Liver (tissue), 9 donors: ENCODE results near the gene SKI. TPM values are rescaled to one million over a fixed set of nuclear protein-coding genes. Genes with fewer than 3 reads are reported as not detected.

Experiments
- DNase-seq: peaks from one replicate; pipeline ENCODE4 v3.0.0-alpha.2; 2017; ENCODE audit warnings: low spot score
- H3K27ac ChIP-seq, 2 donors: one replicate each; pipeline ENCODE4 v1.7.0; 2013; ENCODE audit warnings: inconsistent platforms in 2 of 2, low read length in 2 of 2, control low read depth in 1 of 2, low read depth in 1 of 2, mild to moderate bottlenecking in 1 of 2
- H3K27me3 ChIP-seq, 4 donors: one replicate each; pipeline versions ENCODE4 v1.6.1 to v1.7.0; 2013; ENCODE audit warnings: low read length in 3 of 4, inconsistent platforms in 1 of 4, mild to moderate bottlenecking in 1 of 4, moderate library complexity in 1 of 4; ENCODE audit not compliant: control insufficient read depth in 4 of 4, insufficient read depth in 4 of 4
- H3K36me3 ChIP-seq, 4 donors: one replicate each; pipeline versions ENCODE4 v1.6.1 to v1.7.0; 2013; ENCODE audit warnings: low read length in 3 of 4, mild to moderate bottlenecking in 3 of 4, low read depth in 1 of 4, moderate library complexity in 1 of 4; ENCODE audit not compliant: control insufficient read depth in 4 of 4, insufficient read depth in 3 of 4
- H3K4me1 ChIP-seq, 4 donors: one replicate each; pipeline versions ENCODE4 v1.6.1 to v1.7.0; 2013; ENCODE audit warnings: low read length in 3 of 4, mild to moderate bottlenecking in 3 of 4, moderate library complexity in 1 of 4; ENCODE audit not compliant: control insufficient read depth in 4 of 4, insufficient read depth in 4 of 4
- H3K4me3 ChIP-seq, 3 donors: one replicate each; pipeline versions ENCODE4 v1.6.1 to v1.7.0; 2013; ENCODE audit warnings: low read length in 3 of 3, control low read depth in 1 of 3, low read depth in 1 of 3, mild to moderate bottlenecking in 1 of 3
- H3K9ac ChIP-seq, 2 donors: one replicate each; pipeline ENCODE4 v1.7.0; 2013; ENCODE audit warnings: low read length in 2 of 2, mild to moderate bottlenecking in 2 of 2, moderate library complexity in 2 of 2, control low read depth in 1 of 2, low read depth in 1 of 2
- H3K9me3 ChIP-seq, 4 donors: one replicate each; pipeline versions ENCODE4 v1.6.1 to v1.7.0; 2013; ENCODE audit warnings: low read length in 3 of 4; ENCODE audit not compliant: control insufficient read depth in 4 of 4
- EGR1 ChIP-seq, 2 donors: IDR thresholded peaks; 2 replicates each; pipeline ENCODE4 v1.6.1; 2016 to 2018; ENCODE audit warnings: antibody characterized with exemption in 2 of 2, low read depth in 2 of 2
- FOXA1 ChIP-seq: IDR thresholded peaks from 2 replicates; pipeline ENCODE4 v1.6.1; 2016; ENCODE audit warnings: antibody characterized with exemption
- FOXA2 ChIP-seq: IDR thresholded peaks from 2 replicates; pipeline ENCODE4 v1.6.1; 2016; ENCODE audit warnings: antibody characterized with exemption
- GABPA ChIP-seq, 2 donors: IDR thresholded peaks in 1 of 2; conservative IDR thresholded peaks in 1 of 2; 2 replicates each; pipeline ENCODE4 v1.6.1; 2016; ENCODE audit warnings: antibody characterized with exemption in 2 of 2, mild to moderate bottlenecking in 1 of 2, moderate library complexity in 1 of 2
- HNF4A ChIP-seq, 2 donors: conservative IDR thresholded peaks; 2 replicates each; pipeline ENCODE4 v1.6.1; 2016; ENCODE audit warnings: antibody characterized with exemption in 2 of 2, mild to moderate bottlenecking in 2 of 2
- JUND ChIP-seq, 2 donors: IDR thresholded peaks; 2 replicates each; pipeline ENCODE4 v1.6.1; 2016; ENCODE audit warnings: antibody characterized with exemption in 2 of 2
- NR2F2 ChIP-seq: IDR thresholded peaks from 2 replicates; pipeline ENCODE4 v1.6.1; 2016; ENCODE audit warnings: antibody characterized with exemption
- RAD21 ChIP-seq, 2 donors: IDR thresholded peaks; 2 replicates each; pipeline ENCODE4 v1.6.1; 2016; ENCODE audit warnings: antibody characterized with exemption in 2 of 2, mild to moderate bottlenecking in 2 of 2
- RXRA ChIP-seq, 2 donors: IDR thresholded peaks; 2 replicates each; pipeline ENCODE4 v1.6.1; 2017 to 2018; ENCODE audit warnings: antibody characterized with exemption in 2 of 2, mild to moderate bottlenecking in 1 of 2
- SP1 ChIP-seq: IDR thresholded peaks from 2 replicates; pipeline ENCODE4 v1.6.1; 2018; ENCODE audit warnings: antibody characterized with exemption, mild to moderate bottlenecking
- TAF1 ChIP-seq: conservative IDR thresholded peaks from 2 replicates; pipeline ENCODE4 v1.6.1; 2016; ENCODE audit warnings: antibody characterized with exemption, mild to moderate bottlenecking
- YY1 ChIP-seq: IDR thresholded peaks from 2 replicates; pipeline ENCODE4 v1.6.1; 2016; ENCODE audit warnings: antibody characterized with exemption, mild to moderate bottlenecking
- WGBS: extraction: QIAGEN DNeasy Blood & Tissue Kit; methylation state at CpG from one replicate; pipeline ENCODE4 v1.1.7; 2013; 5-methylcytosine and 5-hydroxymethylcytosine counted together
- polyA plus RNA-seq, 2 donors: library from polyadenylated mRNA; stranded (reverse) in 1 of 2; unstranded in 1 of 2; fragments of 200-250 nt in 1 of 2; fragments of >200 nt in 1 of 2; fragmentation: Nextera tagmentation in 1 of 2; extraction: Ambion mirVana in 1 of 2; gene quantifications; one replicate each; pipeline versions ENCODE4 v1.2.1 to v1.2.3, GENCODE V29; 2013 to 2015
- total RNA-seq, 2 donors: library from RNA; depleted of rRNA; stranded (reverse); fragments of >200 nt; gene quantifications; one replicate each; pipeline ENCODE4 v1.2.3, GENCODE V29; 2014
- TF ChIP-seq, protein P1 (sequence below): IDR thresholded peaks from 2 replicates; pipeline ENCODE4 v1.6.1; 2016; ENCODE audit warnings: antibody characterized with exemption
- TF ChIP-seq, protein P2 (sequence below): IDR thresholded peaks from 2 replicates; pipeline ENCODE4 v1.6.1; 2016; ENCODE audit warnings: antibody characterized with exemption, mild to moderate bottlenecking
- TF ChIP-seq, protein P3 (sequence below): IDR thresholded peaks from 2 replicates; pipeline ENCODE4 v1.6.1; 2016; ENCODE audit warnings: antibody characterized with exemption
- TF ChIP-seq, protein P4 (sequence below): IDR thresholded peaks from 2 replicates; pipeline ENCODE4 v1.6.1; 2016; ENCODE audit warnings: antibody characterized with exemption
- donor health status: healthy.
- donor health status: healthy.
- donor health status: healthy.
- donor health status: healthy.
- donor health status: healthy.

Gene SKI
- total and polyA plus RNA-seq, 4 donors, result 3.2 to 21.3 (median 19.5) TPM

DNA sequence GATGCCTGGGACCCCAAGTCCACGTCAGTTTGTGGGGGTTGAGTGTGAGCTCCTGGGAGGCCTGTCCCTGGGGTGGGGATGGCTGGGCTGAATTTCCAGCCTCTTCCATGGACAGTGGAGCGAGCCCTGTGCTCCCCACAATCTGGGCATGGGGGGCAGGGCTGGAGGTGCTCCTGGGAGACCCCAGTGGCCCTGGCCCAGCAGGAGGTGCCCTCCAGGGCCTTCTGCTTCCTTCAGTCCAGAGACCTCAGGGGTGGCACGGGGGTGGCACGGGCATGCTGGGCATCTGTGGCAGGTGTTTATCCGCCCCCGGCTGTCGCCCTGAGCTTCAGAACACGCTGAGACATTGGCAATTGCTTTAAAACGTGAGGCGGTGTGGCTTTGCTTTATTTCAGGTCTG lies 122.4 kb downstream of the SKI start:
- H3K4me1 ChIP-seq, result no peaks in the 10 kb centered on the region
- no peak overlapping the region for H3K9ac ChIP-seq
- no peak for DNase-seq
- H3K27me3 ChIP-seq, result no peaks in the 10 kb centered on the region
- no peaks in the 10 kb centered on the region for H3K9me3 ChIP-seq
- H3K36me3 ChIP-seq, result no peaks in the 10 kb centered on the region
- no peak for TF ChIP-seq NR2F2
- TF ChIP-seq TAF1, result no peak
- no peak for TF ChIP-seq GABPA (IDR thresholded peaks at IDR 0.05 in 1 of 2, conservative IDR thresholded peaks at IDR 0.05 in 1 of 2)
- no peak for TF ChIP-seq YY1
- TF ChIP-seq SP1, result no peak
- TF ChIP-seq RXRA (IDR thresholded peaks at IDR 0.05), result no peak
- TF ChIP-seq JUND (IDR thresholded peaks at IDR 0.05), result no peak
- no peak for TF ChIP-seq FOXA2
- TF ChIP-seq, protein P1, sequence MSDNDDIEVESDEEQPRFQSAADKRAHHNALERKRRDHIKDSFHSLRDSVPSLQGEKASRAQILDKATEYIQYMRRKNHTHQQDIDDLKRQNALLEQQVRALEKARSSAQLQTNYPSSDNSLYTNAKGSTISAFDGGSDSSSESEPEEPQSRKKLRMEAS, result no peak
- no peak for TF ChIP-seq RAD21 (IDR thresholded peaks at IDR 0.05)
- TF ChIP-seq HNF4A (conservative IDR thresholded peaks at IDR 0.05), result no peak
- TF ChIP-seq, protein P2, sequence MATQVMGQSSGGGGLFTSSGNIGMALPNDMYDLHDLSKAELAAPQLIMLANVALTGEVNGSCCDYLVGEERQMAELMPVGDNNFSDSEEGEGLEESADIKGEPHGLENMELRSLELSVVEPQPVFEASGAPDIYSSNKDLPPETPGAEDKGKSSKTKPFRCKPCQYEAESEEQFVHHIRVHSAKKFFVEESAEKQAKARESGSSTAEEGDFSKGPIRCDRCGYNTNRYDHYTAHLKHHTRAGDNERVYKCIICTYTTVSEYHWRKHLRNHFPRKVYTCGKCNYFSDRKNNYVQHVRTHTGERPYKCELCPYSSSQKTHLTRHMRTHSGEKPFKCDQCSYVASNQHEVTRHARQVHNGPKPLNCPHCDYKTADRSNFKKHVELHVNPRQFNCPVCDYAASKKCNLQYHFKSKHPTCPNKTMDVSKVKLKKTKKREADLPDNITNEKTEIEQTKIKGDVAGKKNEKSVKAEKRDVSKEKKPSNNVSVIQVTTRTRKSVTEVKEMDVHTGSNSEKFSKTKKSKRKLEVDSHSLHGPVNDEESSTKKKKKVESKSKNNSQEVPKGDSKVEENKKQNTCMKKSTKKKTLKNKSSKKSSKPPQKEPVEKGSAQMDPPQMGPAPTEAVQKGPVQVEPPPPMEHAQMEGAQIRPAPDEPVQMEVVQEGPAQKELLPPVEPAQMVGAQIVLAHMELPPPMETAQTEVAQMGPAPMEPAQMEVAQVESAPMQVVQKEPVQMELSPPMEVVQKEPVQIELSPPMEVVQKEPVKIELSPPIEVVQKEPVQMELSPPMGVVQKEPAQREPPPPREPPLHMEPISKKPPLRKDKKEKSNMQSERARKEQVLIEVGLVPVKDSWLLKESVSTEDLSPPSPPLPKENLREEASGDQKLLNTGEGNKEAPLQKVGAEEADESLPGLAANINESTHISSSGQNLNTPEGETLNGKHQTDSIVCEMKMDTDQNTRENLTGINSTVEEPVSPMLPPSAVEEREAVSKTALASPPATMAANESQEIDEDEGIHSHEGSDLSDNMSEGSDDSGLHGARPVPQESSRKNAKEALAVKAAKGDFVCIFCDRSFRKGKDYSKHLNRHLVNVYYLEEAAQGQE, result no peak
- TF ChIP-seq, protein P3, sequence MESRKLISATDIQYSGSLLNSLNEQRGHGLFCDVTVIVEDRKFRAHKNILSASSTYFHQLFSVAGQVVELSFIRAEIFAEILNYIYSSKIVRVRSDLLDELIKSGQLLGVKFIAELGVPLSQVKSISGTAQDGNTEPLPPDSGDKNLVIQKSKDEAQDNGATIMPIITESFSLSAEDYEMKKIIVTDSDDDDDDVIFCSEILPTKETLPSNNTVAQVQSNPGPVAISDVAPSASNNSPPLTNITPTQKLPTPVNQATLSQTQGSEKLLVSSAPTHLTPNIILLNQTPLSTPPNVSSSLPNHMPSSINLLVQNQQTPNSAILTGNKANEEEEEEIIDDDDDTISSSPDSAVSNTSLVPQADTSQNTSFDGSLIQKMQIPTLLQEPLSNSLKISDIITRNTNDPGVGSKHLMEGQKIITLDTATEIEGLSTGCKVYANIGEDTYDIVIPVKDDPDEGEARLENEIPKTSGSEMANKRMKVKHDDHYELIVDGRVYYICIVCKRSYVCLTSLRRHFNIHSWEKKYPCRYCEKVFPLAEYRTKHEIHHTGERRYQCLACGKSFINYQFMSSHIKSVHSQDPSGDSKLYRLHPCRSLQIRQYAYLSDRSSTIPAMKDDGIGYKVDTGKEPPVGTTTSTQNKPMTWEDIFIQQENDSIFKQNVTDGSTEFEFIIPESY, result no peak
- TF ChIP-seq FOXA1, result no peak
- TF ChIP-seq EGR1 (IDR thresholded peaks at IDR 0.05; ENCODE audit: low read depth in 2 of 2), result no peak
- TF ChIP-seq, protein P4, sequence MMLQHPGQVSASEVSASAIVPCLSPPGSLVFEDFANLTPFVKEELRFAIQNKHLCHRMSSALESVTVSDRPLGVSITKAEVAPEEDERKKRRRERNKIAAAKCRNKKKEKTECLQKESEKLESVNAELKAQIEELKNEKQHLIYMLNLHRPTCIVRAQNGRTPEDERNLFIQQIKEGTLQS, result no peak
- H3K4me3 ChIP-seq, result no peak overlapping the region
- no peak overlapping the region for H3K27ac ChIP-seq
- WGBS, result 87% methylated on average over 10 of the region's 10 CpGs

DNA sequence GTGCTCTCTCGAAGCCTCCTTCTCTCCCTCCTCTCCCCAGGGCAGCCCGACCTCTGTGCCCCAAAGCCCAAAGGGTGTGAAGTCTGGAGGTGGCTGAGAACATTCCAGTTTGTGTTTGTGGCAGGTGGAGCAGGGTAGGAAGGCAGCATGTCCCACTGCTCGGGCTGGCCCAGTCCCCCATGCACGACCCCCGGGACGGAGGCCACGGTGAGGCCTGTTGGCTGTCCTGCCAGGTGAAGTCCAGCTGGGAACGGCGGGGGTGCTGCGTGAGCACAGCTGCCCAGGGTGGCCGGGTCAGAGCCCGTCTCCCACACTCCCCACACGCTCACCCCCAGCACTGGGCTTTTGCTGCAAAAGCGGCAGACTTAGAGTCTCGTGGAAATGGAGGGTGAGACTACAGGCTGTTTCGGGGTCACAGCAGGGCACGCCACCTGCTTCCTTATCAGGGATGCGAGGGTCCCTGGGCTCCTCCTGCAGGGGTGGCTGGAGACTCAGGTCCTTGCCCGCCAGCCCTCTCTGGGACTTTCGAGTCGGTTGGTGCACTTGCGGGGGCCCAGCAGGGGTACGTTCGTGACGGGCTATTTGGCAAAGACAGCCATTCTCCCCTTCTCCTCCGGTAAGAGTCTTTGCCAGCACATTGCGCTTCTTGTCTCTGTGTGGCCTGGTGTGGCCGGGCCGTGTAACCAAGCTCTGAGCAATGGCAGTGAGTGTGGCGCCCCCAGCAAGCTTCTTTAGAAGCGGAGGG lies 123.0 kb downstream of the SKI start:
- no peak for TF ChIP-seq GABPA (IDR thresholded peaks at IDR 0.05 in 1 of 2, conservative IDR thresholded peaks at IDR 0.05 in 1 of 2)
- Histone ChIP-seq H3K4me3 (no peak overlapping the region), H3K9ac (no peak overlapping the region), H3K27me3 (no peaks in the 10 kb centered on the region), H3K9me3 (no peaks in the 10 kb centered on the region), H3K27ac (no peak overlapping the region), H3K36me3 (no peaks in the 10 kb centered on the region), H3K4me1 (no peaks in the 10 kb centered on the region)
- no peak for DNase-seq
- 87% methylated on average over 31 of the region's 31 CpGs for WGBS
